ENCODE data around the gene KCNJ8.
"Not testable (repeated sequence)": the region's sequence is repeated elsewhere in the genome, so short reads cannot be mapped to it uniquely, and the experiment has no call there.

Gene KCNJ8

GRCh38 chr12:21782723-21783122 is 8.2 kb upstream of the KCNJ8 start:
- DNase-seq, result not testable (repeated sequence)

DNA sequence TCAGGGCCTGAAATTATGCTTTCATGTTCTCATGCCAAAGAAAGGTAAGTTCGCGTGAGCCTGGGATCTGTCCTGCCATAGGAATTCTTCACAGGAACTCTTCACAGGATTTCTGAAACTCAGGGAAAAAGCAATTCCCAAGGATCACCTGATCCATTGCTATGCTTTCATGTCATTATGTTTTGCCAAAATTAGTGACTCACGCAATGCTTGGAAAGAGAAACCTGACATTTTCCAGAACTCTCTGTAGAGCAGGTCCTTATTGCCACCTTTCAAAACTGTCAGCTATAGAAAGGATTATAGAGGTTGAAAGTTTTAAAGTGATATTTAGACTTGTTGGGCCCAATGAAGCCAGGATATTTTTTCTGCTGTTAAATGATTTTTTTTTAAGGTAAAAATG is 6.3 kb upstream of the KCNJ8 start:
- no peak for DNase-seq

GRCh38 chr12:21776175-21776574 is 1.7 kb upstream of the KCNJ8 start:
- DNase-seq, result no peak

DNA sequence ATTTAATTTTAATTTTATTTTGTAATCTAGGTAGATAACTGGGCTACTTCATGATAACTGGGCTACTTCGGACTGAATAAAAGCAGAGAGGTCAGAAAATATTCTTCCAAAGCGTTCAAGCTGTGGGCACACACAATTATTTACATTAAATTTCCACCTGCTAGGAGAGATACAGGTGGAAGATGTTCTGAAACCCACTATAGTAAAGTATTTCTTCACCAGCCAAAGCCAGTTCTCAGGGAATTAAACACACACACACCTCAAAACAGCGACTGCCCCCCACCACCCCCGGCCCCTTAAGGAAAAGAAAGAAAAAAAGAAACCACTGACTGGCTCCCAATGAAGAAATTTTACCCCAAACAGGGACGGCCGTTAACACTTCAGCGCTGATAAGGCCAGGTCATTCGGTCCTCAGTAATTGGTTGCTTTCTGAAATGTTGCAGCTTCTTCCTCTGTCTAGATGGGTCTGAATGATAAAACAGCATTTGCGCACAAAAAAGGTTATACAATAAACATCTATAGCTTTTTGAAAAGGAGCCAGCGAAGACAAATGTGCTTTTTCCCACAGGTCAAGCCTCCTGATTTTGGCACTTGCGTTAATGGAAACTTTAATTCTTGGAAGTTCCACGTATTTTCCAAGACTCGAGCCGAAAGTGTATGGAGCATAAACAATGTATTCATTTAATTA is 771 bp upstream of the KCNJ8 start:
- no peak for DNase-seq

GRCh38 chr12:21773806-21774205 is 700 bp downstream of the KCNJ8 start:
- DNase-seq, result no peak

GRCh38 chr12:21773263-21773741 is 1.2 kb downstream of the KCNJ8 start:
- no peak for DNase-seq

- DNase-seq, result no peak
Observed at GRCh38 chr12:21771311-21771710, 3.2 kb downstream of the KCNJ8 start.

DNA sequence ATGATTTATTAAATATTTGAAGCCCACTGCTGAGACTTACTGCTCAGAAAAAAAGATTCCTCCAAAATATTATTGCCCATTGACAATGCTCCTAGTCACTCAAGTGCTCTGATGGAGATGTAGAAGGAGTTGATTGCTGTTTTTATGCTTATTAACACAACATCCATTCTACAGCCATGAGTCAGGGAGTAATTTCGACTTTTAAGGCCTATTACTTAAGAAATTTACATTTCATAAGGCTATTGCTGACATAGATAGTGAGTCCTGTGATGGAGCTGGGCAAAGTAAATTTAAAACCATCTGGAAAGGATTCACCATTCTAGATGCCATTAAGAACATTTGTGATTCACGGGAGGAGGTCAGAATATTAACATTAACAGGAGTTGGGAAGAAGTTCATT is 5.2 kb downstream of the KCNJ8 start:
- DNase-seq, result no peak

DNA sequence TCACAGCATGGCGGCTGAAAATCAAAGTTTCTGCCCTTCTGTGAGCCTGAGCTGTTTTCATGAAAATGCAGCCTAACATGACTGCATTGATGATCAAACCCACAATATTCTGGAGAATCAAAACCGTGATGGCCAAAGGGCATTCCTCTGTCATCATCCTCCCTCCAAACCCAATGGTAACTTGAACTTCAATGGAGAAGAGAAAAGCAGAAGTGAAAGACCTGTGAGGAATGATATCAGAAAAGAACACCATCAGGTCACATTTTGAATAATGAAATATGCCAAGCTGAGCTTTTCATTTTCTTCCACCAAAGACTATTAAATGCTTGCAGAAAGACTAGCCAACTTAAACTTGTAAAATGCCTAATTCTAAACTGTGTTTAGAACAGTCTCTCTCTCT is 8.1 kb downstream of the KCNJ8 start:
- no peak for DNase-seq

DNA sequence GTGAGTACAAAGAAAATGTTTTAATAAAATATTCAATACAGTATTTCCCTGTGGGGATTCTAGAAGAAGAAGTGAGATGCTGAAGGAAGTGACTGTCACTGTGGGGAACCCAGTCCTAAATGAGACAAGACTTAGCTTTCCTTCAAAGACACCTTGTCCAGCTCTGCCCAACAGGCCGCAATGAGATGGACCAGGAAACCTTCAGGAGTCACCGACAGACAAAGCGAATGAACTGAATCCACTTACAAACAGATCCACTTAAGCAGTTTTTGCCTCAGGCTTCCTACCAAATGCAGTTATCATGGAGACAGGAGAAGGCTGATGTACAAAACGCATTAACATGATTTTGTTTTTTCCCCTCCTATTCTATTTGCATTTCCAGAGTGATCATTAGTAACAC is 9.6 kb downstream of the KCNJ8 start:
- DNase-seq, result no peak

GRCh38 chr12:21764065-21764464 is 10.4 kb downstream of the KCNJ8 start:
- no peak for DNase-seq

- no peak for DNase-seq
Observed at GRCh38 chr12:21763531-21763930, 11.0 kb downstream of the KCNJ8 start.

GRCh38 chr12:21759737-21760136 is 14.8 kb downstream of the KCNJ8 start:
- no peak for DNase-seq

GRCh38 chr12:21757735-21758134 is 16.8 kb downstream of the KCNJ8 start:
- no peak for DNase-seq

GRCh38 chr12:21756699-21757098 is 17.8 kb downstream of the KCNJ8 start:
- DNase-seq, result no peak

GRCh38 chr12:21751517-21751916 is 23.0 kb downstream of the KCNJ8 start:
- no peak for DNase-seq

- no peak for DNase-seq
Observed at GRCh38 chr12:21745258-21745657, 29.2 kb downstream of the KCNJ8 start.

DNA sequence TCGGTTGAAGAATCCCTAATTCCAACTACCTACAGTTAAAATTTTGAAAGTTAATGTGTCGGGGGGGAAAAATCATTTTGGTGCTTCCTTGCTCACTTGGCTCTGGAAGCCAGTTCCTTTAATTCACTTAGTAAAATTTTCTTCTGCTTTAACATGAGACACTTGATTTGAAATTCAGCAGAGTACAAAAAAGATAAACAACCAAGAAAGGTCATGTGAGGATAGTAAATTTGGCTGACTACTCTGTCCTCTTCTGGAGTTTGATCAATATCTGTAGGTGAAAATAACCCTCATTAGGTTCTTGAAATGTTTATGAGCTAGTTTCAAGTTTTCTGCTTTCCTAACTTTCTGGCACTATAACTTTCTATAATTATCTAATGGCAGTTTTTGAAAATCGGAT is 43.4 kb downstream of the KCNJ8 start:
- DNase-seq, result no peak

- DNase-seq, result no peak
Observed at GRCh38 chr12:21725731-21726130, 48.8 kb downstream of the KCNJ8 start.

GRCh38 chr12:21718944-21719650 is 55.4 kb downstream of the KCNJ8 start:
- no peak for DNase-seq

GRCh38 chr12:21718403-21718802 is 56.1 kb downstream of the KCNJ8 start:
- no peak for DNase-seq

DNA sequence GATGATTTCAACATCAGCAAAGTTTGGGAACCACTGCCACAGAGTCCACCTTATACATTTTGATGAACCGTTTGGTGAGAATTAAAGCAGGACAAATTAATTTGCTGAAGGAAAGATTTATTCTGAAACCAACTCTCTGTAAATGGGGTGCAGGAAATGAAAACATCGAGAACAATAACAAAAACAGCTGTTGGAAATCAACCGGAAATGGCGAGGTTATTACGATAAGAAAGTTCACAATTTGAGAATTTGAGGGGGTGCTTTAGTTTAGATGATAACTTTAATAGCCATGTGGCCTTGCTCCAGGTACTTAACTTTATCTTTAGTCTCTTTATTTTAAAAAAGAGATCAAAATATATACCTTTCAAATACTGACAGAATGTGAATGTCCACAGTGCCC is 56.7 kb downstream of the KCNJ8 start:
- DNase-seq, result no peak

DNA sequence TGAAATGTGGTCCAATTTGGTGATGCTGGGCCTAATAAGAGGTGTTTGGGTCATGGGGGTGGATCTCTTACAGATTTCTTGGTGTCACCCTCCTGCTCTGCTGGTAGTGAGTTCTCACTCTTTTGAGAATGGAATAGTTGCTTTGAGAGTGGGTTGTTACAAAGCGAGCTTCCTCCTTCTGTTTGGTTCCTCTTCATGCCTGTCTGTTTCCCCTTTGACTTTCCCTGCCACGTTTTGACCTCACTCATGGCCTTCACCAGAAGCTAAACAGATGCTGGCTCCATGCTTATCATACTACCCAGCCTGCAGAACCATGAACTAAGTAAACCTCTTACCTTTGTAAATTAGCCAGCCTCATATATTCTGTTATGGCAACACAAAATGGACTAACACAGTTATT is 59.1 kb downstream of the KCNJ8 start:
- no peak for DNase-seq

Data from NCI-H2227 treated with DMSO at 0.1 percent for 48 hours (cell line).